GM19455 (cell line): ENCODE results near the gene HACE1.

Source experiments
- ATAC-seq: cut with Tn5 transposase; IDR thresholded peaks from one replicate; pipeline ENCODE4 v1.9.1; 2021; ENCODE audit not compliant: unreplicated experiment

The HACE1 gene

DNA sequence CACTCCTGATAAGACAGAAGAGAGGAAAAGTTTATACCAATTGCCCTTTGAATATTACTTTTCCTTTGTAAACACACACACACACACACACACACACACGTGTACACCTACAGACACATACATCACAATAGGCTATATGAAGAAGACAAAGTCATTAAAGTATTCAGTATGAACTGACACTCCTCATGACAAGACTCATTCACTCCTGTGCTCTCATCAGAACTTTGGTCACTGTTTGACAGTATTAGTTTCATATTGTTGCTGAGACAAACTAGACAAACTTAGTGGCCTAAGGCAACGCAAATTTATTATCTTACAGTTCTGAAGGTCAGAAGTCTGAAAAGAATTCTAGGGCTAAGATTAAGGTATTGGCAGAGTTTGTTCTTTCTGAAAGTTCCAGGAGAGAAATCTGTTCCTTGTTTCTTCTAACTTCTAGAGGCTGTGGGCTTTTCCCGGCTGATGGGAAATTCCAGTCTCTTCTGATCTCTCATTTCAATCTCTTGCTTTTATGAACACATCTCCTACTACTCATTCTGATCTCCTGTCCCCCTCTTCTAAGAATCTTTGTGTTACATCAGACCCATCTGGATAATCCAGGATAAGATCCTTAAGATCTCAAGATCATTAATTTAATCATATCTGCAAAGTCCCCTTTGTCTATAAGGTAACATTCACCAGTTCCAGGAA lies 171.3 kb downstream of the HACE1 start:
- peak; percentile 72 for ATAC-seq

DNA sequence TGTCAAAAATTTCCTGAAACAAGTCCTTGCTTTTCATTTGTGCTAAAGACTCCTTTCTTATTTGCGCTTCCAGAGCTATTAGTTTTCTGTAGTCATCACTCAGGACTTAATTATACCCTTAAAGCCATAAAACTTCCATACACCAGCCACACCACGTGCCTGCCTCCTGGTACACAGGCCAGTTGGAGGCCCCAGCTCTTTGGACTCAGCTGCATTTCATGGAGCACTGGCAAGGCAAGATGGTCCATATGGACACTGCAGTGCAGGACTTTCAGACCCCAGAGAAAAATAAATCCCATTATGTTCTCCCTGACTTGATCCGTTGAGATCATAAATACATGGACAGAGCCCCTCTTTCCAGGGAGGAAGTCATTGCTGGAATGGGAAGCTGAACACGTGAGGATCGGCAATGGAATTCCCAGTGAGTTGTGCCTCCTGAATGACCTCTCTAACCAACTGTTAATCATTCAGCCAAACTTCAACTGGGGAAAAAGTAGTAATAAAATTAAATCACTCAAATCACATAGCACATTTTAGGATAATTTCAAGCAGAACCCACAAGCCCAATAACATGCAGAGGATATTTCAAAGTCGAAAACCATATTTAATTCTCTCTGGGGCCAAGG lies 173.1 kb downstream of the HACE1 start:
- ATAC-seq, result no peak

DNA sequence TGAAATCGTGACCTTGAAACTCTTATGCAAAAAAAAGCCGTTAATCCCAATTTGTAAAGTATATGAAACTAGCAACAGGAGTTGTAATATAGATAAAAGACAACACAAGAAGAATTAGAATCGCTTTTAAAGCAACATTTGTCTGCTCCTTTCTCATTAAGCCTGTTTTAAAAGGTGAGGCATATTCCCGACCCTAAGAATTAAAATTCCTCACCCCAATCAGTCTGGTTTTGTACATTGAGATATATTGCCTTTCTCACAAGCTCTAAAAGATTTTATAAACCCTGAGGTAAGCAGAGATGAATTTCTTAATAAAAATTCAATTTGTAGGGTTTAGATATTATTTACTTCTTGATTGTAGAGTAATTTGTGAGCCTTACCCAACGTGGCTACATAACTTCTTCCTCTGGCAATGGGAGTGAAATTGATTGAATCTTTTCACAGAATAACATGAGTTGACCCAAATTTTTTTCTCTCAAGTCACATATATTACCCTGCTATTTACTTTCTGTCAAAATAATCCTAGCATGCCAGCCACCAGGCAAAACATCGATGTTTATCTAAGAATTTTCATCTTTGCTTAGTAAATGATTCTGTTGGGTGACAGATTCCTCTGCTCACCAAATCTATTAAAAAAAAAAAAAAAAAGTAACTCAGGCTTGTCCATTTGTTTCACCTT lies 173.7 kb downstream of the HACE1 start:
- no peak for ATAC-seq

DNA sequence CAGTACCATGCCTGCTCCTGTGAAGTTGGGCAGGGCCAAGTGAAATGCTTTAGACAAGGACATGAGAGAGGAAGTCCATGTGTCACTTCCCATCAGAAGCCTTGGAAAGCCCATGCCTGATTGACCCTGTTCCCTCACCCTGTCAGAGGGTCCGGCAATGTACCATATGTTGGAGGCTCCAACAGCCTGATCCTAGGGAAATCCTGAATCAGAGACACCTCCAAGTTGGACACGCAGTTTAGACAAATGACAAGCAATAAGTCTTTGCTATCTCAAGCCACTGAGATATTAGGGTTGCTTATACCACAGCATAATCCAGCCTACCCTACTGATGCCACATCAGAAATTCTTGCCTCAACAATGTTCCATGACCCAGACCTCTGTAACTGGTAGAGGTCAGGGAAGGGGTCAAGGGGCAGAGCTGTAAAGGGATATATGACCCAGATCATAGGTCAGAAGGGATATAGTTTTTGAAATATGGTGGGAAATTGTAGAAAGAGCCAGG lies 174.8 kb downstream of the HACE1 start:
- ATAC-seq, result no peak

DNA sequence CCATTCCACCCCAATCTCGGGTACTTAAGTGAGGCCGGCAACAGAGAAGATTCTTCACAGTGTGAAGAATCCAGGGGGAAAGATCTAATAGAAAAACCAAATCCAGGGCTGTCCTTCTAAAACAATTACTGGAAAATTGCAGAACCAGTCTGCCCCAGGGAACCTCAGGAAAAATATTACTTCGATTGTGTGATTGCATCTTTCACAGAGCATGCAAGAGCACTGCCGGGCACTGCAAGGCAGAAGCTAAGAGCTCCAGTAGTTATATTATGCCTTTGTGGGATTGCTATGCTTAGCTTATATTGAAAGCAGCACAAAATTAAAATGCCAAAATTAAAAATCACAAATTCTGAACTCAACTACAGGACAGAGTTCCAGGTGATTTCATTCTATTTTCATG lies 175.9 kb downstream of the HACE1 start:
- ATAC-seq, result no peak

DNA sequence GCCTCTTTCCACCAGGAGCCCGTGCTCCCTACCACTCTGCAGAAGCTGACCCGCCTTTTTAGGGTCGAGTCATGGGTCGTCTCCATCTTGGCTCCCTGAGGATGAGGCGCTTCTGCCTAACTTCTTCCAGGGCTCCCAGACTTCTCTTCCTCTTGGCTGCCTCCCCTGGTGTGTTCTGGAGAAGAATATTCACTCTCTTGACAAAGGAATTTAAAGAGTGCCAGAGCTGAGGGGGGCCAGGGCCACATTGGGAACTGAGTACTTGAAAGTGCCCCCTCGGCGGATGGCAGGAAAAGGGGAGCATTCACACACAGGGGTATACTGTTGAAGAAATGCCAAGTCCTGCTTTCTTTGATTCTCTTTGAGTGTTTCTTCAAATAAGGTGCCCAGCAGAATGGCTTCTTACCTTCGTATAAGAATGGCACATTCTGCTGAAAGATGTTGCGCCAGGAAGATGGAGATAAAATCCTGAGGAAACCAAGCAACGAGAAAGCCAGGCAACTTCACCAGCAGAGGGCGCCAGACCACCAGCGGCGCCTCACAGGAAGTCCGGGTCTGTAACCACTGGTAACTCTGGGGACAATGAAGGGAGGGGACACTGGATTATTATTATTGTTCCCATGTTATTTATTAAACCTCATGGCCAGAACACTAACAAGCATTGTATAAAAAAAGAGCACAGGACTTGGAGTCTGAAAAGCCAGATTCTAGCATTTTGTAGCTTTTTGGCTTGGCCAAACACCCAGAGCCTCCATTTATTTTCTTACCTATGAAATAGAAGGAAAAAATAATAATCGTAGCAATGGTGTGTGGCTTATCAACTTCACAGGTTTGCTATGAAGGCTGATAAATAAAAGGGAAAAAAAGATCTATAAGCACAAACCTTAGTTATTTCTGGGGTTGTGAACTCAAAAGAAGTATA lies 176.7 kb downstream of the HACE1 start:
- ATAC-seq, result peak; percentile 82

DNA sequence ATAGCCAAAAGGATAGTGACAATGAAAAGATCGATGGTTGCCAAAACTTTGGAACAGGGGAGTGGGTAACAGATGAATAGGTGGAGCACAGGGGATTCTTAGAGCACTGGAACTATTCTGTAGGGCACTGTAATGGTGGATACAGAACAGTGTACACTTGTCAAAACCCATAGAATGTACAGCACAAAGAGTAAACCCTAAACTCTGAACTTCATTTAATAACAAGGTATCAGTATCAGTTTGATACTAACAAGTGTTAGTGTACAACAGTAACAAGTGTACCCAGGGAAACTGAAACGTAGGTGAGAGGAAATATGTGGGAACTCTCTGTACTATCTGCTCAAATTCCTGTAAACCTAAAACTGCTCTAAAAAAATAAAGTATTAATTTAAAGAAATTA lies 179.2 kb downstream of the HACE1 start:
- ATAC-seq, result no peak

DNA sequence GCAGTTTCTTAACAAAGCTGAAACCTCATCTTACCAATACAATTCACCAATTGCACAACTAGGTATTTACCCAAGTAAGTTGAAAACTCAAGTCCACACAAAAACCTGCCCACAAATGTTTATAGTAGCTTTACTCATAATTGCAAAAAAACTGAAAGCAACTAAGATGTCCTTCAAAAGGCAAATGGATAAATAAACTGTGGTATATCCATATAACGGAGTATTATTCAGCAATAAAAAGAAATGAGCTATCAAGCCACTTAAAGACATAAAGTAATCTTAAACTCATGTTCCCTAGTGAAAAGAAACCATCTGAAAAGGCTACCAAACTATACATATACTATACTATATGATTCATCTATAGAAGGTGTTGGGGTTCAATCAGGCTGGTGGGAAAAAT lies 179.7 kb downstream of the HACE1 start:
- no peak for ATAC-seq
